Transverse colon (tissue), 4 donors: ENCODE measurements around the gene SLC17A9.

Experiments
- CTCF ChIP-seq, 5 experiments: fragments of 200-600 bp in 3 of 5; fragments of 450-650 bp in 2 of 5; sonication (generic) in 3 of 5; IDR thresholded peaks; 1 replicate in 2 of 5; 2 replicates in 3 of 5; pipeline ENCODE4 v1.5.1; 2016 to 2017; ENCODE audit warnings: antibody characterized with exemption in 5 of 5, inconsistent platforms in 3 of 5, mild to moderate bottlenecking in 2 of 5, moderate library complexity in 1 of 5
- EP300 ChIP-seq: sonication (generic); formaldehyde crosslinking; IDR thresholded peaks from one replicate; pipeline ENCODE4 v1.6.1; 2017; ENCODE audit warnings: antibody characterized with exemption, low read depth
- POLR2A ChIP-seq: fragments of 450-650 bp; IDR thresholded peaks from one replicate; pipeline ENCODE4 v1.6.1; 2016; ENCODE audit warnings: antibody characterized with exemption, mild to moderate bottlenecking, moderate library complexity
- POLR2AphosphoS5 ChIP-seq, 3 donors: sonication (generic); formaldehyde crosslinking; IDR thresholded peaks; one replicate each; pipeline ENCODE4 v1.6.1; 2016; ENCODE audit warnings: antibody characterized with exemption in 3 of 3

DNA sequence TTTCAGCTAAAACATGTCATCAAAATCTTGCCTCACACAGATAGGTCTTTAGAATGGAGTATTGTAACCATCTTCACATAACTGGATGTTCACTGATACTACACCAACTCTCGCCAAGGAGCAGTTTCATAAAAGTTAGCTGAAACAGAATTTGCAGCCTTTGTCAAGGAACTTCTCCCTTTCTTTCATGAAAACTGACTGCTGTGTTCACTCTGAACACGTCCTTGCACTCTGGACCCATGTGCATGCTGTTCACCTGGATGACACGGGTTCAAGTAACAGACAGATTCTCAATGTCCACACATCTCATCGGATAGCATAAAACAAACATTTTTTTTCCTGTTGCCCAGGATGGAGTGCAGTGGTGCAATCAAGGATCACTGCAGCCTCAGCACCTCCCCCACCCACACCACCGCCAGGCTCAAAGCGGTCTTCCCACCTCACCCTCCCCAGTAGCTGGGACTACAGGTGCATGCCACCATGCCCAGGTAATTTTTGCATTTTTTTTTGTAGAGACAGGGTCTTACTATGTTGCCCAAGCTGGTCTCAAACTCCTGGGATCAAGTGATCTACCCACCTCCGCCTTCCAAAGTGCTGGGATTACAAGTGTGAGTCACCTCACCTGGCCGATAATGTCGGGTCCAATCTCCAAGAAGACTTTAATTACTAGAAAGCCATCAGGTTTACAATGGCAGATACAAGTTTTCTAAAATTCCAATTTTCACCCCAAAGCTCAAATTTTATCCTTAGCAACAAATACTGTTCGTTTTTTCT is 35.6 kb upstream of the SLC17A9 start:
- TF ChIP-seq CTCF (IDR thresholded peaks at IDR 0.05) (no peak), POLR2A (no peak), POLR2AphosphoS5 (IDR thresholded peaks at IDR 0.05) (no peak), EP300 (no peak)
